ENCODE measurements around the gene SBNO1. TPM values are rescaled to one million over a fixed set of nuclear protein-coding genes. Genes with fewer than 3 reads are reported as not detected.

Gene SBNO1
- total RNA-seq, 3 donors from 2014 or later = 29.4 to 37.7 (median 33.4) TPM

Other genes with a start within 250 kb of the SBNO1 start
- gene PITPNM2, start 213.8 kb downstream of the SBNO1 start, total RNA-seq = 10 to 100 TPM; 16.7 to 22.7 (median 20.8) TPM
- gene MPHOSPH9, start 131.7 kb downstream of the SBNO1 start, total RNA-seq = 10 to 100 TPM; 19.6 to 28.7 (median 19.8) TPM
- 10 to 100 TPM in 2 of 3 donors, 1 to 10 TPM in 1; 9.0 to 11.2 (median 10.4) TPM for gene MTRFR, start 131.4 kb downstream of the SBNO1 start, total RNA-seq
- gene CDK2AP1, start 93.0 kb downstream of the SBNO1 start, total RNA-seq = 100 to 1,000 TPM in 1 of 3 donors, 10 to 100 TPM in 2; 41.2 to 125 (median 61.9) TPM
- 10 to 100 TPM; 39.9 to 42.9 (median 41.0) TPM for gene KMT5A, start 19.3 kb upstream of the SBNO1 start, total RNA-seq
- gene RILPL2, start 71.8 kb upstream of the SBNO1 start, total RNA-seq = 1 to 10 TPM in 2 of 3 donors, under 1 TPM in 1; 0.72 to 4.3 (median 1.6) TPM
- 10 to 100 TPM; 20.8 to 26.3 (median 21.5) TPM for gene SNRNP35, start 93.3 kb upstream of the SBNO1 start, total RNA-seq
- 10 to 100 TPM in 1 of 3 donors, 1 to 10 TPM in 2; 2.5 to 17.8 (median 3.0) TPM for gene RILPL1, start 168.9 kb upstream of the SBNO1 start, total RNA-seq
- 100 to 1,000 TPM; 194 to 248 (median 216) TPM for gene TMED2, start 219.7 kb upstream of the SBNO1 start, total RNA-seq
- 10 to 100 TPM; 16.0 to 17.2 (median 16.8) TPM for gene DDX55, start 237.3 kb upstream of the SBNO1 start, total RNA-seq